Colon (tissue), 2 donors: Measurements from ENCODE around the gene HIP1R.
"Not testable (repeated sequence)": the region's sequence is repeated elsewhere in the genome, so short reads cannot be mapped to it uniquely, and the experiment has no call there.

ENCODE experiments used
- FAIRE-seq: peaks from 2 replicates; lab custom pipeline; 2012; peaks lifted over from hg19 to GRCh38; lab: Jason Lieb, UNC
- donor health status: control.
- donor health status: control.

Gene HIP1R, protein sequence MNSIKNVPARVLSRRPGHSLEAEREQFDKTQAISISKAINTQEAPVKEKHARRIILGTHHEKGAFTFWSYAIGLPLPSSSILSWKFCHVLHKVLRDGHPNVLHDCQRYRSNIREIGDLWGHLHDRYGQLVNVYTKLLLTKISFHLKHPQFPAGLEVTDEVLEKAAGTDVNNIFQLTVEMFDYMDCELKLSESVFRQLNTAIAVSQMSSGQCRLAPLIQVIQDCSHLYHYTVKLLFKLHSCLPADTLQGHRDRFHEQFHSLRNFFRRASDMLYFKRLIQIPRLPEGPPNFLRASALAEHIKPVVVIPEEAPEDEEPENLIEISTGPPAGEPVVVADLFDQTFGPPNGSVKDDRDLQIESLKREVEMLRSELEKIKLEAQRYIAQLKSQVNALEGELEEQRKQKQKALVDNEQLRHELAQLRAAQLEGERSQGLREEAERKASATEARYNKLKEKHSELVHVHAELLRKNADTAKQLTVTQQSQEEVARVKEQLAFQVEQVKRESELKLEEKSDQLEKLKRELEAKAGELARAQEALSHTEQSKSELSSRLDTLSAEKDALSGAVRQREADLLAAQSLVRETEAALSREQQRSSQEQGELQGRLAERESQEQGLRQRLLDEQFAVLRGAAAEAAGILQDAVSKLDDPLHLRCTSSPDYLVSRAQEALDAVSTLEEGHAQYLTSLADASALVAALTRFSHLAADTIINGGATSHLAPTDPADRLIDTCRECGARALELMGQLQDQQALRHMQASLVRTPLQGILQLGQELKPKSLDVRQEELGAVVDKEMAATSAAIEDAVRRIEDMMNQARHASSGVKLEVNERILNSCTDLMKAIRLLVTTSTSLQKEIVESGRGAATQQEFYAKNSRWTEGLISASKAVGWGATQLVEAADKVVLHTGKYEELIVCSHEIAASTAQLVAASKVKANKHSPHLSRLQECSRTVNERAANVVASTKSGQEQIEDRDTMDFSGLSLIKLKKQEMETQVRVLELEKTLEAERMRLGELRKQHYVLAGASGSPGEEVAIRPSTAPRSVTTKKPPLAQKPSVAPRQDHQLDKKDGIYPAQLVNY

DNA sequence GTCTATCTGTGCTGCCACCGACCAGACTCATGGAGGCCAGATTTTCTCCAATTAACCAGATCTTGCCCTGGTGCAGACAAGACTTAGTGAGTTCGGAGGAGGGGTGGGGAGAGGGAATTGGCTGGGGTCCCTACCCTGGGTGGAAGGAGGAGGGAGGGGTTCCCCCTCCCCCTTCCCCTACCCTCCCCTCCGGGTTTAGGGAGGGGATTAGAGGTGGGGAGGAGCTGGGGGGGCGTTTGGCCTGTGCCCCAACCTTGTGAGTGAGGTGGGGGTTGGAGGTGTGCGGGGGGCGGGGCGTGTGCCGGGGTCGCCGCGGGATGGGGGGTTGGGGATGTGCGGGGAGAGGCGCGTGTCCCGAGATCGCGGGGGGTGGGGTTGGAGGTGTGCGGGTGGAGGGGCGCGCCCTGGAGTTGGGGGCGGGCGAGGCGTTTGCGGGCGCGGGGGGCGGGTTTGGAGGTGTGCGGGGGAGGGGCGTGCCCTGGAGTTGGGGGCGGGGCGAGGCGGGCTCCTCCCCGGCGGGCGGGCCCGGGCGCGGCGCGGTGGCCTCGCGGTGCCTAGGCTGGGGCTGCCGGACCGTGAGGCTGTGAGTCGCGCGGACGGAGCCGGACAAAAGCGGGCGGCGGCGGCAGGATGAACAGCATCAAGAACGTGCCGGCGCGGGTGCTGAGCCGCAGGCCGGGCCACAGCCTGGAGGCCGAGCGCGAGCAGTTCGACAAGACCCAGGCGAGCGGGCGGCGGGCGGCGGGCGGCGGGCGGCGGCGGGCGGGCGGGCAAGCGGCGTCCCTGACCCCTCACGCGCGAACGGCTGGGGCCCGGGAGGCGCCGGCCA, at the start of gene HIP1R:
TSS of gene HIP1R (plus strand) at position 537 of the 829 bp plus-strand sequence. CDS start at position 631, 94 bp downstream.
- FAIRE-seq: no peak

DNA sequence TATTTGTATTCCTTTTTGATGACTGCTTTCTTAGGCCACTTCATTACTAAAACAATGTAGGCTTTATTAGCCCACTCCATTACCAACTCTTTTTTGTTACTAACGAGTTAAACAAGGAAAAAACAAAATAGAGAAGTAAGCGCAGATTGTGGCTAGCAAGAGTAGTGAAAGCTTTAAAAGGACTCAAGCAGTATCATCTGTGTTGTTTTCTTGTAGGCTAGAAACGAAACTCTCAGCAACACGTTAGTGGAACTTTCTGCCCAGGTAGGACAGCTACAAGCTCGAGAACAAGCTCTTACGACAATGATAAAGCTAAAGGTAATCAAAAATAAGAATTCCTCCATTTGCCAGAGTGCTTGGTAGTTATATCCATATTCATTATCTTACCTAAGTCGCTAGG, 49.8 kb upstream of the HIP1R start:
- no peak for FAIRE-seq

DNA sequence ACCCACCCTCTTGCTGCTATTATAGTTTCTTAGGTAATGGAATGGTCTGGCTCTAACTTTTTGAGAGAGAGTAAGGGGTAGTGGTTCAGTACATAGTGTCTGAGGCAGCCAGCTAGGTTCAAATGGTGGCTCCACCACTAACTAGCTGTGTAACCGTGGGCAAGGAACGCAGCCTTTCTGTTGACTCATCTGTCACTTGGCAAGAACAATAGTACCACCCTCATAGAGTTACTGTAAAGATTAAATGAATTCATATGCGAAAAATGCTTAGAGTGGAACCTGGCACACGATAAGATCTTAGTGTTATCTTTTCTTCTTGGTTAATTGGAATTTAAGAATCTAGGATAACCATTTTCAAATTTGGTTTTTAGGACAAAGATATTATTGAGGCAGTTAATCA, 46.9 kb upstream of the HIP1R start:
- FAIRE-seq: no peak

DNA sequence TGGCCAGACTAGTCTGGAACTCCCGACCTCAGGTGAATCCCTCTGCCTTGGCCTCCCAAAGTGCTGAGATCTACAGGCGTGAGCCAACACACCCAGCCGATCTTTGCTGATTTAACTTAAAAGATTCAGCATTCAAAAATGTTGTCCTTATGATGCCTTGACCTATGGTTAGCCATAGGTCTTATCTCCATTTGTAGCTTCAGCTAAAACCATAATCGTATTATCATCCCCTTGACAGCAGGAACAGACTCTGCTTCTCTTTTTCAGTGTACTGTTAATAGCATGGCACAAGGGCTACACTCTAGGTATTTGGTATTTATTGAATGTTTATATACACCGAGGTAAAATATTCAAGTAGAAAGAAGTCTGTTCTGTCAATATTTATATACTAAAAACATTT, 45.6 kb upstream of the HIP1R start:
- no peak for FAIRE-seq

DNA sequence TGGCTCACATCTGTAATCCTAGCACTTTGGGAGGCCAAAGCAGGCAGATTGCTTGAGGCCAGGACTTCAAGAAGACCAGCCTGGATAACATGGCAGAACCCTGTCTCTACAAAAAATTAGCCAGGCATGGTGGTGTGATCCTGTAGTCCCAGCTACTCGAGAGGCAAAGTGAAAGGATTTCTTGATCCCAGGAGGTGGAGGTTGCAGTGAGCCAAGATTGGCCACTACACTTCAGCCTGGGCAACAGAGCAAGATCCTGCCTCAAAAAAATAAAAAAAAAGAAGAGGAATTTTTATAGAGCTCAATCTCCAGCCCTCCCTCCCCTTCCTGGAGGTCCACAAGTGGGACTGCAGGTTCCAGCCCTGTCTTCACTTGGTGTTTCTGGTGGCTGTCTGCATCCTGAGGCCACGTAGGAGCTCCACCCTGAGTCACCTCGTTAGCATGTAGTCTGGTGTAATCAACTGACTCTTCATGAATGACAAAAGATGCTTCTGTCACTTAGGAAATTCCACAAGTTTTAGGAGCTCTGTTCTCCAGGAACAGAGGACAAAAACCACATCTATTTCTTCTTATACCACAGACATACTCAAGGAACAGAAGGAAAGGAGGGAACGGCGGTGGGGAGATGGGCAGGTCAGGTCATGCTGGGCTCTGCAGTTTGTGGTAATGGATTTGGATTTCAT, 44.7 kb upstream of the HIP1R start:
- no peak for FAIRE-seq

DNA sequence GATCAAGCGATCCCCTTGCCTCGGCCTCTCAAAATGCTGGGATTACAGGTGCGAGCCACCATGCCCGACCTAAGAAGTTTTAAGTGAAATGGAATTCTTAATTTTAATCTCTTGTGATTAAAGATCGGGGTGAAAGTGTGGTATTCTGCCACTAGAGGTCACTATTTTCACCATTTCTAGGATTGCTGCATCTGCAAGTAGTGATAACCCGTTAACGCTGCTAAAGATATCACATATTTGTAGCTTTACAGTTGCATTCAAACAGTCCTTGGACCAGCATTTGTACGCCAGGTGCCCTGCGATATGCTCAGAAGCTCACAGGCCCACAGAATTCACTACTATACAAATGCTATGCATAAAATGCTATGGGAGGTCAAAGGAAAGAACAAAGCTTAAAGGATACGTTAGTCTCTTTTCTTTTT, 41.6 kb upstream of the HIP1R start:
- no peak for FAIRE-seq

DNA sequence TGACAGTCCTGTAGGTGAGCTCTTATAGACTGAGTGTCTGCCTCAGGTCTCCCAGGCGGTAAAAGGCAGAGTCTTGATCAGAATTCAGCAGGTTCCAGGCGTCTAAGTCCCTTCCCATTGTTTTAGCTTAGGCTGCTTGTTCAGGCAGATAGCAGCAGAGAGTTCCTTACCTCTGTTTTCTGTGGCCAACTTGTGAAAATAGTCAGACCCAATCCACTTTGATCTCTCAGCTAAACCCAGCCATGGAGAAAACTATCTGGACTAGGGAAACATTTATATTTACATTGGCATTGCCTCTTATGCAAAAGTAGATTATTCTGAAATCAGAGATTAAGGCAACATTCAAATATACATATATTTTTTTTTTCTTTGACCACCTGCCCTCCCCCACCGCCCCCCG, 39.5 kb upstream of the HIP1R start:
- no peak for FAIRE-seq

DNA sequence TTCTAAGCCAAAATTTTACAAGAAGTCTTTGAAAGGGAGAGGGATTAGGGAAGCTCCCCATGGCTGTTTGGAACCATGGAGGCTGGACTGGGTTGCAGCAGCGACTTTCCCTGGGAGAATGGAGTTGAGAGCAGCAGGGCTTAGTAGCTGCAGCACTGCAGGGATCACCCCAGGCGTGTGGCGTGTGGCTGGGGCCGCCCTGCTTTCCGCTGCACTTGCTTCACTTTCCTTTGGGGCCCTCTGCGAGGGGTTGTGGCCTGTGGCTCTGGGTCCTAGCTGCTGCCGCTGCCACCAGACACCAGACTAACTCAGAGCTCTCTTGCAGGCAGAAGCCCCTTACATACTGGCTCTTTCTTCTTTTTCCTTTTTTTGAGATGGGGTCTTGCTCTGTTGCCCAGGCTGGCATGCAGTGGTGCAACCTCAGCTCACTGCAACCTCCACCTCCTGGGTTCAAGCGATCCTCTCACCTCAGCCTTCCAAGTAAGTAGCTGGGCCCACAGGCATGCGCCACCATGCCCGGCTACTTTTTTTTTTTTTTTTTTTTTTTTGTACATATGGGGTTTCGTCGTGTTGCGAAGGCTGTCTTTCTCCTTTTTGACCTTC, 35.5 kb upstream of the HIP1R start:
- no peak for FAIRE-seq

DNA sequence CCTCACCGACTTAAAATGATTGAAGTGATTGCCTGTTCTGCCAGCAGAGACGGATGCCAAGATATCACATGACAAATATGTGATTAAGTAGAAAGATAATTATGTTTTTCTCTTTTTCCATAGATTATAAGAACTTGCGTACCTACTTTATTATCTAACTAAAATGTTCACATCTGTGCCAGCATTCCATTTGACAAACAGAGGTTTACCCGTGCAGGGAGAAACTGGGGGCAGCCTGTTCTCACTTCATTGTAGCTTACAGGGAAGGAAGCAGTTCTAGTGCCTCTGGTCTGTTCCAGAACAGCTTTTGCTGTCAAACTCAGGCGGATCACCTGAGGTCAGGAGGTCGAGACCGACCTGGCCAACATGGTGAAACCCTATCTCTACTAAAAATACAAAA, 31.3 kb upstream of the HIP1R start:
- FAIRE-seq: no peak

DNA sequence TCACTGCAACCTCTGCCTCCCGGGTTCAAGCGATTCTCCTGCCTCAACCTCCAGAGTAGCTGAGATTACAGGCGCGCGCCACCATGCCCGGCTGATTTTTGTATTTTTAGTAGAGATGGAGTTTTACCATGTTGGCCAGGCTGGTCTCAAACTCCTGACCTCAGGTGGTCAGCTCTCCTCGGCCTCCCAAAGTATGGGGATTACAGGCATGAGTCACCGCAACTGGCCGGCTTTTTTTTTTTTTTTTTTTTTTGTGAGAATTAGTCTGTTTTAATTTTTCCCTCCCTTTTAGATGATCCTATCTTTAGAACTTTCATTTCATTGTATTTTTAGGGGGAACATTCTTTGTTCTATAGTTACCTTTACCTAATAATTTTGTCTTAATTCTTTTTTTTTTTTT, 30.3 kb upstream of the HIP1R start:
- FAIRE-seq: not testable (repeated sequence)

DNA sequence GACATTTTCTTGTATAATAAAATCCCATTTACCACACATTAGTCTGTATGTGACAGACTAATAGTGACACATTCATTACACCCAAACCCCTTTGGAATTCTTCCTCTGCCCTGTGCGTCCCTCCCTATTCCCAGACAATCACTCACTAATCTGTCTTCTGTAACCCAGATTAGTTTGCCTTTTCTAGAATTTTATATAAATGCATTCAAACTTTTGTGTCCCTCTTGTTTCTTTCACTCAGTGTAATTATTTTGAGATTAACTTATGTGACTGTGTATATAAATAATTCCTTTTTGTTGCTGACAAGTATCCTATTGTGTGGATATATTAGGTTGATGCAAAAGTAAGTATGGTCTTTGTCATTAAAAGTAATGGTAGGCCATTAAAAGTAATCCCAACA, 27.6 kb upstream of the HIP1R start:
- FAIRE-seq: no peak

DNA sequence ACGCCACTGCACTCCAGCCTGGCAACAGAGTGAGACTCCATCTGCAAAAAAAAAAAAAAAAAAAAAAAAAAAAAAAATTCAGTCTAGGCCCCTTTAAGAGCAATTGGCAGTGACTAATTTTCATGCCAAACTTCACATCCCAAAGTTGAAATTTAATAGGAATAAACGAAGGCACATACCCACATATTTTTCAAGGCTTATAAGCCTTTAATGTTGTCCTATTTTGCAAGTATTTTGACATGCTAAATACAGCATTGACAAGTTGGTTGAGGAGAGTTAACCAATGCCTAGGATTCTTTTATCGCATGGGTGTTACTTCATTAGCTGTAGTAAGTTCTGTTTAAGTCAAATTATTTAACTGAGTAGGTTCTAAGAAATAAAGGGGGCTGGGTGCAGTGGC, 23.5 kb upstream of the HIP1R start:
- no peak for FAIRE-seq

DNA sequence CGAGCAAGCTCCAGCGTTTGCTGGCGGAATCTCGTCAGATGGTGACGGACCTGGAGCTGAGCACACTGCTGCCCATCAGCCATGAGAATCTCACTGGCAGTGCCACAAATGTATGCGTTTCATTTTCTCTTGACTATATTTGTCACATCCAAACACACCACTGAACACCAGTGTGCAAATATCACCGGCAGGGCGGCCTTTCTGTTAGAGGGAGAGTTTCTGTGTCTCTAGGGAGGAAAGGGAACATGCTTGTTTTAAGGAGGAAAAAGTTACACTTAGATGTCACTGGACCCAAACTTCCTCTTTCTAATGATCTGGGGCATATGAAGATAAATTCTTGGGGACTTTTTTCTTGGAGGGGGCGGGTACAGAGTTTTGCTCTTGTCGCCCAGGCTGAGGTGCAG, 21.9 kb upstream of the HIP1R start:
- FAIRE-seq: no peak

DNA sequence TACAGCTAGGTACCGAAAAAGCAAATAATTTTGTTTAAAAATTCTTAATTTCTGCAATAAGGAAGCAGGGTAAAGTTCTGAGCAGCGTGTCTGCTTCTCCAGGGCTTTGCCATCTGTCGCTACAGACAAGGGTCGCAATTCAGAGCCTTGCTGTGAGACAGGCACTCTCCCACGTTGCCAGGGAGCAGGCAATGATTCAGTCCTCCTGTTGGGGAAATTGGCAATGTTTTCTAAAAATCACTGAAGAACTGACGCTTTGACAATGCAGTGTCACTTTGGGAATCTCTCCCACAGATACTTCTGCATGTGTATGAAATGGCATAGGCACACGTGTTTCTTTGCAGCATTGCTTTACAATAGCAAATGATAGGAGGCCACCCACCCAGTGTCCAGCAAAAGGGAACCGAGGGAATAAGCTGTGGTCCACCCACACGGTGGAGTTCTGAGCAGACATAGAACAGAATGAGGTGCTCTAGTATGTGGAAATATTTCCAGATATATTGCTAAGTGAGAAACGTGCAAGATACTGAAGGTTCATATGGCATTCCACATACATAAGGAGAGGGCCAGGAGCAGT, 16.0 kb upstream of the HIP1R start:
- no peak for FAIRE-seq

DNA sequence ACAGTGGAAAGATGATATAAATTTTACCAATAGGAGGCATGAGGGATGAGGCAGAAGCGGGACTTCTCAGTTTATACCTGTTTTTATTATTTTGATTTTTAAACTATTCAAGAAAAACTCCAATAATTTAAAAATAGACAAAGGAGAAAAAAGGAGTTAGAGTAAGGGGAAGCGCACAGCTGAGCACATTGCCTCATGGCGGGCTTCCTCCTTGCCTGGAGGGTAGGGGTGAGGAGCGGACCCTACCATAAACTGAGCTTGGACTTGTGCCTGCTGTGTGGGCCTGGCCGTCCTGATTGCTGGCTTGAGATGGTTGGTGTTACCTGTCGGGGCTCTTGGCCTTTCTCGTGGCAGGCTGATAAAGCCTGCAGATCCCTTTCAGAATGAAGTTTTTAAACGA, 15.1 kb upstream of the HIP1R start:
- no peak for FAIRE-seq

DNA sequence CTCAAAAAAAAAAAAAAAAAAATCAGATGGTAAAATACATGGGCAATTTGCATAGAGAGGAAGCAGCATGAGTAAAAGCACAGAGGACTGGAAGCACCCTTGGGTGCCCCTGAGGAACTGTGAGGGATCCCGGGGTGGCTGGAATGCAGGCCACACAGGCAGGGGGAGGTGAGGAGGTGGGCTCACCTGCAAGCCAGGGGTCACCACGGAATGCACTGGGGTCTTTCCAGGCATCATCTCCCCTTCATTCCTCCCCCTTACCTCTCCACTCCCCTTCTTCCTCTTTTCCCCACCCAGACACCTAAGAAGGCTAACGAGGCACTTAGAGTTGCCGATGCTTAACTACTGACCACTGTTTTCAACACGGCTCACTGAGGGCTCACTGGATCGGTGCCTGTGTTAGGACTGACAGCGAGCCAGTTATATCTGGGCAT, 14.4 kb upstream of the HIP1R start:
- no peak for FAIRE-seq

DNA sequence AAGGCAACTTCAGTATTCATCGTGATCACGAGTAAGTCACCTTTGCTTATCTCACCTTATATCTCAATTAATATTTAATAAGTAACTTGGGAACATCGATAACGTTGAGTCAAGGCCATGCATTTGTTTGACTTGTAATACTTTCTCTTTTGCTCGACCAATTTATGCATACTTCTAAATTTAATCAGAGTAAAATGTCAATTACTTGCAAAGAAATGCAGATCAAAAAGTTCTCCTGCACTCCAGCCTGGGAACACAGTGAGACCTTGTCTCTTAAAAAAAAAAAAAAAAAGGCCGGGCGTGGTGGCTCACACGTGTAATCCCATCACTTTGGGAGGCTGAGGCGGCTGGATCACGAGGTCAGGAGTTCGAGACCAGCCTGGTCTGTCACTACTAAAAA, 11.8 kb upstream of the HIP1R start:
- no peak for FAIRE-seq

DNA sequence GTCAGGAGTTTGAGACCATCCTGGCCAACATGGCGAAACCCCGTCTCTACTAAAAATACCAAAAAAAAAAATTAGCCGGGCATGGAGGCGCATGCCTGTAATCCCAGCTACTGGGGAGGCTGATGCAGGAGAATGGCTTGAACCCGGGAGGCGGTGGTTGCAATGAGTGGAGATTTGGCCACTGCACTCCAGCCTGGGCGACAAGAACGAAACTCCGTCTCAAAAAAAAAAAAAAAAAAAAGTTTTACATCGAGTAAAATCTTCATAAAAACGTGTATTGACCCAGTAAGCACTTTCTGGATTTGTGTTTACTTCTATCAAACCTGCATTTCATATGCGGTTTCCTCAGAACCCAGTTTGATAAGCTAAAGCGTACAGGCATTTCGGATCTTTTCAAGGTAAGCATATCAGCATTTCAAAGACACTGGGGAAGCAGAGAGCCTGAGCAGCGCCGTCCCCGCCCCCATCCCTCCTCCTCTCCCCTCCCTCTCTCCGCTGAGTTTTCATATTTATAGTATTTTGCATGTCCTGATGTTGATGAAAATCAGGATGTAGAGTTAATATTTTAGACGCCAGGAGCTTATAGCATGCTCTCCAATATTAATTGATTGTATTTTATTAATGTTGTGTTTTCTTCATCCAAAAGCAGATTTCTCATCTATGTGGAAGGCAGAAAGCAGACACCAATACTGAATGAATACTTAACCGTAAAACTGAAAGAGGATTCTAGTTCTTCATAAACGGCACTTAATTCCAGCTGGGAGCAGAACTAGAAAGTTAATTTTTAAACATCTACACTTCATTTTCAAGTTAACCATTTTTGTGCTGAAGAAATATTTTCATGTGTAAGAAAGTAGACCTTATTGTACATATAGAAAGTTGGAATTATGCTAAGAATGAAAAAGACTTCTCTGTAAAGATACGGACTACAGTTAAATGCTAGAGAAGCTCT, 9.2 kb upstream of the HIP1R start:
- peak; percentile 5 for FAIRE-seq

DNA sequence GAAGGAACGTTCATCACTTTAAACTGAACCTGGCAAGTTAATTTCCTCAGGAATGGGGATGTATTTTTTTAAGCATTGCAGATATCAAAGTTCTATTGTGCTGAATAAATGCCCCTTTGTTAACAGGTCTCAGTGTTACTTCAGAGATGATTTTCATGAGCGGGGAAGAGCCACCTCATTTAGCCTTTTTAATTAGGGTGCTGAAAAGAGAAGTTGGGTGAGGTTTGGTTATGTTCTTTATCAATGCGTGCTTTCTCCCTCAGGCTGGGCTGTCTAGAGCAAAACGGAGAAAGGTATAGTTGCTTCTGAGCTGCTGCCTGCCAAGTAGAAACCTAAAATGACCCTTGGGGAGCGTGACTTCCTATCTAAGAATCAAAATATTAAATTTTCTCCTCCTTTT, 8.0 kb upstream of the HIP1R start:
- no peak for FAIRE-seq
